ENCODE measurements around the gene MAP2K1.

MAP2K1 gene

GRCh38 chr15:66401130-66402021 lies 14.7 kb downstream of the MAP2K1 start:
- H2AK5ac ChIP-seq (ENCODE audit: low read depth, low read length) = no peak overlapping the region
- H2BK15ac ChIP-seq (ENCODE audit: low read length) = no peak overlapping the region
- WGBS, 2 donors (ENCODE audit: extremely low coverage in 2 of 2, insufficient read length in 2 of 2, insufficient replicate concordance in 1 of 2) = no CpG with 5 or more reads among the region's 8 CpGs
- H3K14ac ChIP-seq (ENCODE audit: low read length) = no peak overlapping the region
- no peak overlapping the region for H4K91ac ChIP-seq (ENCODE audit: low read depth, low read length, poor library complexity)
- no peak overlapping the region for H3K23ac ChIP-seq (ENCODE audit: low read depth, low read length, poor library complexity)
- H2BK12ac ChIP-seq (ENCODE audit: low read length) = no peak overlapping the region
- H3K36me3 ChIP-seq (replicated peaks in 1 of 2; ENCODE audit: control insufficient read depth in 2 of 2, insufficient read depth in 2 of 2, low read length in 2 of 2) = peaks cover 0 to 28% of the 10 kb centered on the region in 2 donors
- no peak overlapping the region for H3K18ac ChIP-seq (ENCODE audit: low read length)
- no peaks in the 10 kb centered on the region for H3K27me3 ChIP-seq (ENCODE audit: control insufficient read depth in 3 of 3, insufficient read depth in 3 of 3, low read depth in 1 of 3, low read length in 3 of 3)
- peak overlapping the region; percentile 18 for H3K27ac ChIP-seq (replicated peaks; ENCODE audit: low read length)
- peaks cover 10 to 29% of the 10 kb centered on the region in 2 donors for H3K4me1 ChIP-seq (ENCODE audit: control insufficient read depth in 2 of 2, insufficient read depth in 1 of 2, low read depth in 1 of 2, low read length in 2 of 2)
- DNase-seq (ENCODE audit: low spot score) = no peak
- no peak overlapping the region for H2AFZ ChIP-seq (ENCODE audit: low read length)
- H3K9ac ChIP-seq (ENCODE audit: low read depth, low read length, poor library complexity) = peak overlapping the region; percentile 66
- no peak overlapping the region for H2BK120ac ChIP-seq (ENCODE audit: low read depth, low read length)
- no peak overlapping the region for H3K4me2 ChIP-seq (ENCODE audit: insufficient read depth, low read length, poor library complexity, severe bottlenecking)
- H4K8ac ChIP-seq (ENCODE audit: low read depth, low read length) = no peak overlapping the region
- H3K4ac ChIP-seq (ENCODE audit: low read length) = no peak overlapping the region
- H2BK5ac ChIP-seq (ENCODE audit: low read length) = no peak overlapping the region
- no peaks in the 10 kb centered on the region for H3K79me1 ChIP-seq (ENCODE audit: low read depth, low read length)
- no peak overlapping the region for H3K4me3 ChIP-seq (ENCODE audit: low read length in 2 of 2)
- no peaks in the 10 kb centered on the region for H3K9me3 ChIP-seq (replicated peaks in 1 of 2; ENCODE audit: control insufficient read depth in 2 of 2, insufficient read depth in 1 of 2, low read depth in 1 of 2, low read length in 2 of 2)

- Histone ChIP-seq H3K27me3 (ENCODE audit: control insufficient read depth in 3 of 3, insufficient read depth in 3 of 3, low read depth in 1 of 3, low read length in 3 of 3) (no peaks in the 10 kb centered on the region), H4K8ac (ENCODE audit: low read depth, low read length) (no peak overlapping the region), H3K4ac (ENCODE audit: low read length) (no peak overlapping the region), H2AK5ac (ENCODE audit: low read depth, low read length) (no peak overlapping the region), H3K4me3 (ENCODE audit: low read length in 2 of 2) (no peak overlapping the region), H3K18ac (ENCODE audit: low read length) (no peak overlapping the region), H3K9ac (ENCODE audit: low read depth, low read length, poor library complexity) (no peak overlapping the region), H2BK15ac (ENCODE audit: low read length) (no peak overlapping the region), H3K36me3 (replicated peaks in 1 of 2; ENCODE audit: control insufficient read depth in 2 of 2, insufficient read depth in 2 of 2, low read length in 2 of 2) (peaks cover 0 to 21% of the 10 kb centered on the region in 2 donors), H3K9me3 (replicated peaks in 1 of 2; ENCODE audit: control insufficient read depth in 2 of 2, insufficient read depth in 1 of 2, low read depth in 1 of 2, low read length in 2 of 2) (no peaks in the 10 kb centered on the region), H3K14ac (ENCODE audit: low read length) (no peak overlapping the region), H3K27ac (replicated peaks; ENCODE audit: low read length) (no peak overlapping the region), H4K91ac (ENCODE audit: low read depth, low read length, poor library complexity) (no peak overlapping the region), H2AFZ (ENCODE audit: low read length) (no peak overlapping the region), H3K23ac (ENCODE audit: low read depth, low read length, poor library complexity) (no peak overlapping the region), H3K79me1 (ENCODE audit: low read depth, low read length) (no peaks in the 10 kb centered on the region), H2BK12ac (ENCODE audit: low read length) (no peak overlapping the region), H3K4me1 (ENCODE audit: control insufficient read depth in 2 of 2, insufficient read depth in 1 of 2, low read depth in 1 of 2, low read length in 2 of 2) (peaks cover 10 to 29% of the 10 kb centered on the region in 2 donors), H2BK120ac (ENCODE audit: low read depth, low read length) (no peak overlapping the region), H3K4me2 (ENCODE audit: insufficient read depth, low read length, poor library complexity, severe bottlenecking) (no peak overlapping the region), H2BK5ac (ENCODE audit: low read length) (no peak overlapping the region)
- DNase-seq (ENCODE audit: low spot score) = no peak
- no CpG with 5 or more reads among the region's 3 CpGs for WGBS, 2 donors (ENCODE audit: extremely low coverage in 2 of 2, insufficient read length in 2 of 2, insufficient replicate concordance in 1 of 2)
Measured at GRCh38 chr15:66402761-66403284, 16.1 kb downstream of the MAP2K1 start.

DNA sequence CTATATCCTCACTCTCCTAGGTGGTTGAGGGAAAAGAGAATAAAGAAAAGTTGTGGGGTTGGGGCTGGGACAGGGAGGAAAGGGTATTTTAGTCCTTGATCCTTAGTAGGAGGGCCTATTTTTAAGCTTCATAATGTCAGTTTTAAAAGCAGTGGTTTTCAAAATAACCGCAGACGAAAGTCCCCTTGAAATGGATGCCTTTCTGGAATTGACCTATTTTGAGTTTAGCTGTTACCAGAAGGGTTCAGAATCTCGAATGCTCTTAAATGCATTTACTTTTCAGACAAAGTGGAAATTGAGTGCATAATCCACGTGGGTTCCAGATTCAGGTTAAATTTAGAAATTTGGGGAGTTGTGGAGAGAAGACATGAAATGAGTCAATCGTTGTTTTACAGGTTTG lies 16.6 kb downstream of the MAP2K1 start:
- no peak overlapping the region for H2AFZ ChIP-seq (ENCODE audit: low read length)
- H3K4me2 ChIP-seq (ENCODE audit: insufficient read depth, low read length, poor library complexity, severe bottlenecking) = no peak overlapping the region
- H3K4me1 ChIP-seq (ENCODE audit: control insufficient read depth in 2 of 2, insufficient read depth in 1 of 2, low read depth in 1 of 2, low read length in 2 of 2) = peaks cover 10 to 29% of the 10 kb centered on the region in 2 donors
- H3K9me3 ChIP-seq (replicated peaks in 1 of 2; ENCODE audit: control insufficient read depth in 2 of 2, insufficient read depth in 1 of 2, low read depth in 1 of 2, low read length in 2 of 2) = no peaks in the 10 kb centered on the region
- DNase-seq (ENCODE audit: low spot score) = no peak
- no peak overlapping the region for H2AK5ac ChIP-seq (ENCODE audit: low read depth, low read length)
- no peak overlapping the region for H3K14ac ChIP-seq (ENCODE audit: low read length)
- no peak overlapping the region for H3K4ac ChIP-seq (ENCODE audit: low read length)
- no peaks in the 10 kb centered on the region for H3K79me1 ChIP-seq (ENCODE audit: low read depth, low read length)
- no peak overlapping the region for H2BK12ac ChIP-seq (ENCODE audit: low read length)
- H2BK5ac ChIP-seq (ENCODE audit: low read length) = no peak overlapping the region
- H3K27ac ChIP-seq (replicated peaks; ENCODE audit: low read length) = no peak overlapping the region
- no peaks in the 10 kb centered on the region for H3K27me3 ChIP-seq (ENCODE audit: control insufficient read depth in 3 of 3, insufficient read depth in 3 of 3, low read depth in 1 of 3, low read length in 3 of 3)
- H3K36me3 ChIP-seq (replicated peaks in 1 of 2; ENCODE audit: control insufficient read depth in 2 of 2, insufficient read depth in 2 of 2, low read length in 2 of 2) = peaks cover 0 to 17% of the 10 kb centered on the region in 2 donors
- H3K23ac ChIP-seq (ENCODE audit: low read depth, low read length, poor library complexity) = no peak overlapping the region
- no peak overlapping the region for H3K4me3 ChIP-seq (ENCODE audit: low read length in 2 of 2)
- no peak overlapping the region for H4K8ac ChIP-seq (ENCODE audit: low read depth, low read length)
- no peak overlapping the region for H2BK120ac ChIP-seq (ENCODE audit: low read depth, low read length)
- WGBS, 2 donors (ENCODE audit: extremely low coverage in 2 of 2, insufficient read length in 2 of 2, insufficient replicate concordance in 1 of 2) = no CpG with 5 or more reads among the region's 5 CpGs
- no peak overlapping the region for H3K18ac ChIP-seq (ENCODE audit: low read length)
- H3K9ac ChIP-seq (ENCODE audit: low read depth, low read length, poor library complexity) = no peak overlapping the region
- H4K91ac ChIP-seq (ENCODE audit: low read depth, low read length, poor library complexity) = no peak overlapping the region
- H2BK15ac ChIP-seq (ENCODE audit: low read length) = no peak overlapping the region

DNA sequence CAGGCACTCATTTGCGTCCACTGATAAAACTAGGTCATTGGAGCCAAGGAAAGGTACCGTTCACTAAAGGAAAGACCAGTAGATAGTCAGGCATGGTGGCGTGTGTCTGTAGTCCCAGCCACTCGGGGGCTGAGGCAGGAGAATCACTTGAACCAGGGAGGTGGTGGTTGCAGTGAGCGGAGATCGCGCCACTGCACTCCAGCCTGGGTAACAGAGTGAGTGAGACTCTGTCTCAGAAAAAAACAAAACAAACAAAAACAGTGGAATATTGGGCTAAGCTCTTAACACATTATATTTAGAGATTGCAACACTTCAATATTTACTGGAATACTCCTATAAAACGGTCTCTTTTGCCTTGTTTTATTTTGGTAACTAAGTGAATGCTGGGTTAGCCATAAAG lies 17.4 kb downstream of the MAP2K1 start:
- H2AK5ac ChIP-seq (ENCODE audit: low read depth, low read length) = no peak overlapping the region
- H3K4me3 ChIP-seq (ENCODE audit: low read length in 2 of 2) = no peak overlapping the region
- H3K4ac ChIP-seq (ENCODE audit: low read length) = no peak overlapping the region
- DNase-seq (ENCODE audit: low spot score) = no peak
- H3K79me1 ChIP-seq (ENCODE audit: low read depth, low read length) = no peaks in the 10 kb centered on the region
- no peak overlapping the region for H2AFZ ChIP-seq (ENCODE audit: low read length)
- H3K4me2 ChIP-seq (ENCODE audit: insufficient read depth, low read length, poor library complexity, severe bottlenecking) = no peak overlapping the region
- peaks cover 10 to 29% of the 10 kb centered on the region in 2 donors for H3K4me1 ChIP-seq (ENCODE audit: control insufficient read depth in 2 of 2, insufficient read depth in 1 of 2, low read depth in 1 of 2, low read length in 2 of 2)
- H2BK120ac ChIP-seq (ENCODE audit: low read depth, low read length) = no peak overlapping the region
- no peak overlapping the region for H3K23ac ChIP-seq (ENCODE audit: low read depth, low read length, poor library complexity)
- peaks cover 0 to 14% of the 10 kb centered on the region in 2 donors for H3K36me3 ChIP-seq (replicated peaks in 1 of 2; ENCODE audit: control insufficient read depth in 2 of 2, insufficient read depth in 2 of 2, low read length in 2 of 2)
- no peak overlapping the region for H3K27ac ChIP-seq (replicated peaks; ENCODE audit: low read length)
- WGBS, 2 donors (ENCODE audit: extremely low coverage in 2 of 2, insufficient read length in 2 of 2, insufficient replicate concordance in 1 of 2) = no CpG with 5 or more reads among the region's 8 CpGs
- H2BK12ac ChIP-seq (ENCODE audit: low read length) = no peak overlapping the region
- no peak overlapping the region for H3K18ac ChIP-seq (ENCODE audit: low read length)
- no peak overlapping the region for H3K14ac ChIP-seq (ENCODE audit: low read length)
- H4K8ac ChIP-seq (ENCODE audit: low read depth, low read length) = no peak overlapping the region
- H3K9ac ChIP-seq (ENCODE audit: low read depth, low read length, poor library complexity) = no peak overlapping the region
- H3K27me3 ChIP-seq (ENCODE audit: control insufficient read depth in 3 of 3, insufficient read depth in 3 of 3, low read depth in 1 of 3, low read length in 3 of 3) = no peaks in the 10 kb centered on the region
- no peak overlapping the region for H4K91ac ChIP-seq (ENCODE audit: low read depth, low read length, poor library complexity)
- no peak overlapping the region for H2BK5ac ChIP-seq (ENCODE audit: low read length)
- no peaks in the 10 kb centered on the region for H3K9me3 ChIP-seq (replicated peaks in 1 of 2; ENCODE audit: control insufficient read depth in 2 of 2, insufficient read depth in 1 of 2, low read depth in 1 of 2, low read length in 2 of 2)
- H2BK15ac ChIP-seq (ENCODE audit: low read length) = no peak overlapping the region

Data from neuronal stem cell (in vitro differentiated cells).